GM12878 (cell line): ENCODE results near the gene PILRB.

Experiments
- BHLHE40 ChIP-seq, 2 experiments: fragments of 450-650 bp in 1 of 2; IDR thresholded peaks; 2 replicates each; pipeline ENCODE4 v1.6.1; 2011 to 2017; ENCODE audit warnings: low read depth in 2 of 2, borderline replicate concordance in 1 of 2, improper control_type of control experiment in 1 of 2, low read length in 1 of 2, mild to moderate bottlenecking in 1 of 2
- MXI1 ChIP-seq: fragments of 150-350 bp; IDR thresholded peaks from 2 replicates; pipeline ENCODE4 v1.6.1; 2011; ENCODE audit warnings: low read depth, mild to moderate bottlenecking, inconsistent platforms, low read length, improper control_type of control experiment
- POLR2A ChIP-seq: IDR thresholded peaks from 2 replicates; pipeline ENCODE4 v1.6.1; 2011; ENCODE audit warnings: low read depth, mild to moderate bottlenecking, low read length
- POLR2AphosphoS5 ChIP-seq: IDR thresholded peaks from 2 replicates; pipeline ENCODE4 v1.6.1; 2011; ENCODE audit warnings: mild to moderate bottlenecking, low read length, inconsistent platforms
- RAD51 ChIP-seq: fragments of 450-650 bp; IDR thresholded peaks from 2 replicates; pipeline ENCODE4 v1.6.1; 2016; ENCODE audit warnings: moderate library complexity, mild to moderate bottlenecking, inconsistent platforms
- RFX5 ChIP-seq: IDR thresholded peaks from 2 replicates; pipeline ENCODE4 v1.6.1; 2011; ENCODE audit warnings: low read depth, low read length, improper control_type of control experiment
- TF ChIP-seq, protein P1 (sequence below), 3 experiments: IDR thresholded peaks in 2 of 3; conservative IDR thresholded peaks in 1 of 3; 2 replicates each; pipeline ENCODE4 v1.5.1; 2011; ENCODE audit warnings: low read depth in 3 of 3, low read length in 3 of 3, mild to moderate bottlenecking in 3 of 3, control low read depth in 2 of 3, moderate library complexity in 2 of 3, inconsistent platforms in 1 of 3, mixed read lengths in 1 of 3; ENCODE audit not compliant: control insufficient read depth in 2 of 3, insufficient read depth in 1 of 3; ENCODE audit errors: extremely low read depth in 1 of 3
- TF ChIP-seq, protein P2 (sequence below): IDR thresholded peaks from 2 replicates; pipeline ENCODE4 v1.6.1; 2011; ENCODE audit warnings: low read depth, mild to moderate bottlenecking, low read length, moderate library complexity, borderline replicate concordance; ENCODE audit errors: extremely low read depth

DNA sequence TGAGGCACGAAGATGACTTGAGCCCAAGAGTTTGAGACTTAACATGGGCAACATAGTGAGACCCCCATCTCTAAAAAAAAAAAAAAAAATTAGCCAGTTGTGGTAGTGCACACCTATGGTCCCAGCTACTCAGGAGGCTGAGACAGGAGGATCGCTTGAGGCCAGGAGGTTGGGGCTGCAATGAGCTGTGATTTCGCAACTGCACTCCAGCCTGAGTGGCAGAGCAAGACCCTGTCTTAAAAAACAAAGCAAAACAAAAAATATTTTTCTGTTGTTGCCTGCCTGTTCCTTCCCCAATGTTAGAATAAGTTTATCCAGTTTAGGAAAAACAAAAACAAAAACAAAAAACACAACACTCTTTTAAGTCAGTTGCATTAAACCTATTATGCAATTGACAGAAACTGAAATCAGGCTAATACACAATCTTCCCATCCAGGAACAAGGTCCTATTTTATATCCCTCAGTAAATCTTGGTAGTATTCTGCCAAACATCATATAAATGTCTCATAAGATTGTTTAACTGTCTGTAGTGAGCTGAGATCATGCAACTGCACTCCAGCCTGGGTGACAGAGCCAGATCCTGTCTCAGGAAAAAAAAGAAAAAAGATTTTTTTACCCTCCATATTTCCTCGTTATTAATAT lies 20.3 kb downstream of the PILRB start:
- no peak for TF ChIP-seq POLR2A
- TF ChIP-seq BHLHE40 (IDR thresholded peaks at IDR 0.05; ENCODE audit: borderline replicate concordance in 1 of 2, low read depth in 2 of 2, low read length in 1 of 2) = no peak
- no peak for TF ChIP-seq MXI1
- TF ChIP-seq, protein P1, sequence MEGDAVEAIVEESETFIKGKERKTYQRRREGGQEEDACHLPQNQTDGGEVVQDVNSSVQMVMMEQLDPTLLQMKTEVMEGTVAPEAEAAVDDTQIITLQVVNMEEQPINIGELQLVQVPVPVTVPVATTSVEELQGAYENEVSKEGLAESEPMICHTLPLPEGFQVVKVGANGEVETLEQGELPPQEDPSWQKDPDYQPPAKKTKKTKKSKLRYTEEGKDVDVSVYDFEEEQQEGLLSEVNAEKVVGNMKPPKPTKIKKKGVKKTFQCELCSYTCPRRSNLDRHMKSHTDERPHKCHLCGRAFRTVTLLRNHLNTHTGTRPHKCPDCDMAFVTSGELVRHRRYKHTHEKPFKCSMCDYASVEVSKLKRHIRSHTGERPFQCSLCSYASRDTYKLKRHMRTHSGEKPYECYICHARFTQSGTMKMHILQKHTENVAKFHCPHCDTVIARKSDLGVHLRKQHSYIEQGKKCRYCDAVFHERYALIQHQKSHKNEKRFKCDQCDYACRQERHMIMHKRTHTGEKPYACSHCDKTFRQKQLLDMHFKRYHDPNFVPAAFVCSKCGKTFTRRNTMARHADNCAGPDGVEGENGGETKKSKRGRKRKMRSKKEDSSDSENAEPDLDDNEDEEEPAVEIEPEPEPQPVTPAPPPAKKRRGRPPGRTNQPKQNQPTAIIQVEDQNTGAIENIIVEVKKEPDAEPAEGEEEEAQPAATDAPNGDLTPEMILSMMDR (IDR thresholded peaks at IDR 0.05 in 2 of 3, conservative IDR thresholded peaks at IDR 0.05 in 1 of 3; ENCODE audit: control insufficient read depth in 2 of 3, extremely low read depth in 1 of 3, insufficient read depth in 1 of 3, low read depth in 3 of 3, low read length in 3 of 3) = no peak
- TF ChIP-seq RFX5 = no peak
- TF ChIP-seq, protein P2, sequence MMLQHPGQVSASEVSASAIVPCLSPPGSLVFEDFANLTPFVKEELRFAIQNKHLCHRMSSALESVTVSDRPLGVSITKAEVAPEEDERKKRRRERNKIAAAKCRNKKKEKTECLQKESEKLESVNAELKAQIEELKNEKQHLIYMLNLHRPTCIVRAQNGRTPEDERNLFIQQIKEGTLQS = no peak
- no peak for TF ChIP-seq POLR2AphosphoS5
- no peak for TF ChIP-seq RAD51
